Measurements from ENCODE around the gene NR5A1. TPM values are rescaled to one million over a fixed set of nuclear protein-coding genes. Genes with fewer than 3 reads are reported as not detected.

Gene NR5A1
- total RNA-seq, 1 donor from 2014 or later: under 0.01 TPM

DNA sequence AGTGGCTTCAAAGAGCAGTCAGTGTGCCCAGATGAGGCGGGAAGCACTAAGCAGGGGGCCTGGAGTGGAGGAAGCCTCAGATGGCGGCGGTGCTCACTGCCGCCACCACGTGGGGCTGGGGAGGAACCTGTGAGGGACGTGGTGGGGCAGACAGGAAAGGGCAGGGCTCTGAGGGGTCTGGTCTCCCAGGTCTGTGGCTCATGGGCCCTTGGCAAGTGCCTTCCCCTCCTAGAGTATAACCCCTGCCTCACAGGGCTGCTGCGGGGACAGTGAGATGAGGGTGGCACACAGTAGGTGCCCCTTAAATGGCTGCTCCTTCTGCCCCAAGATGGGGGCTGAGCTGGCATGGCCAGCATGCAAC is 26.6 kb downstream of the NR5A1 start:
- DNase-seq: no peak

DNA sequence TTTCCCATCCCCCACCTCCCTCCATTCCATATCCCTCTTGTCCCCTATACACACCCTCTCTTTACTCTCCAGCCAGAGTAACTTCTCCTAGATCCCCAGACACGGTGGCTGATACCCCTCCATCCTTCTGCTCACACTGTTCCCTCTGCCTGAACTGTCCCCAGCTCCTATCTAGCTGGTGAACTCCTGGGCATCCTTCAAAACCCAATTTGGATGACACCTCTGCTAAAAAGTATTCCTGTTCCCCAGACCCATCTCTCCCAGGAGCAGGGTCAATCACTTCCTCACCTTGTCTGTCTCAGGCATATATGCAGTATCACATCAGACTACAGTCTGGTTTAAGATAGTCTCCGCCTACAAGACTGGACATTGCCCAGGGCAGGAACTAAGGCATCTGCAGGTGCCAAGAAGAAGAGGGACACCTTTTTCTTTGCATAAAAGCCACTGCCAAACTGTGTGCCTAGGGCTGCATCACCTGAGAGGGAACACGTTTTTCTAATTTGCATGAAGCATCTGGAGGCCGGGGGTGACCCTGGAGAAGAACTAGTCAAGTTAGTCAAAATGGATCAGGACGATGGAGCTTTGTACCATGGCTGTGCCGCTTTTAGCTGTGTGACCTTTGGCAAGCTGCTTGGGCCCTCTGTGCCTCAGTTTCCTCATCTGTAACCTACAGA is 27.1 kb downstream of the NR5A1 start:
- DNase-seq: no peak

DNA sequence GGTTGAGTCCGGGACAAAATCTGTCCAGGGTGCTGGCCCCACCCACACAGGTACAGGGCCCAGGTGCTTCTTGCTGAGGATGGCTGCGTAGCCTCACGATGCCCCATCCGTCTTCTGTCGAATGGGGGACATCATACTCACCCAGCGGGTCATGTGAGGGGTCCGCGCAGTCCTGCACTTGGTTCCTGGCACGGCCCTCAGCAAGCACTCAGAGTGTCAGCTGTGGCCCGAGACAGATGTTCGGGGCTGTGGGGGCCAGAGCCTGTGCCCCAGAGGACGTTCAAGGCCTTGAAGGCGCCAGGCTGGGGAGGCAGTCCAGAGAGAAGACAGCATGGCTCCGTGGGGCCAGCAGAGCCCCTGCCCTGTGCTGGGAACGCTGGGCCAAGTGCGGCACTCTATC is 27.8 kb downstream of the NR5A1 start:
- DNase-seq: no peak

DNA sequence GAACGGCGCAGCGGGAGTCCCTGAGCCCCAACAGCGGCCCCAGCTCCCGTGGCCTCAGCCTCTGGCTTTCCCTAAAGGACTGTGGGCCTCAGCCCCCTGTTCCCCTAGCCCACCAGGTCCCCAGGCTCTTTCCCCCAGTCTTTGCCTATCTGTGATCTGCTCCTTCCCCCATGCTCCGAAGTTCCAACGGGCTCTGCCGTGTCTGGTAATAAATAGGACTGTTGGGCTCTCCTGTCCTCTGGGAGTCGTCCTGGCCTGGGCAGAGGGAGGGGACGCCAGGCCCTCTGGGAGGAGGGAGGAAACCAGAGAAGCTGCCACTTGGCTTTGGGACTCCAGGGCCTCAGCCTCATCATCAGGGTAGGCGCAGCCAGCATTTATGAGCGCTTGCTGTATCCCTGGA is 28.8 kb downstream of the NR5A1 start:
- no peak for DNase-seq

DNA sequence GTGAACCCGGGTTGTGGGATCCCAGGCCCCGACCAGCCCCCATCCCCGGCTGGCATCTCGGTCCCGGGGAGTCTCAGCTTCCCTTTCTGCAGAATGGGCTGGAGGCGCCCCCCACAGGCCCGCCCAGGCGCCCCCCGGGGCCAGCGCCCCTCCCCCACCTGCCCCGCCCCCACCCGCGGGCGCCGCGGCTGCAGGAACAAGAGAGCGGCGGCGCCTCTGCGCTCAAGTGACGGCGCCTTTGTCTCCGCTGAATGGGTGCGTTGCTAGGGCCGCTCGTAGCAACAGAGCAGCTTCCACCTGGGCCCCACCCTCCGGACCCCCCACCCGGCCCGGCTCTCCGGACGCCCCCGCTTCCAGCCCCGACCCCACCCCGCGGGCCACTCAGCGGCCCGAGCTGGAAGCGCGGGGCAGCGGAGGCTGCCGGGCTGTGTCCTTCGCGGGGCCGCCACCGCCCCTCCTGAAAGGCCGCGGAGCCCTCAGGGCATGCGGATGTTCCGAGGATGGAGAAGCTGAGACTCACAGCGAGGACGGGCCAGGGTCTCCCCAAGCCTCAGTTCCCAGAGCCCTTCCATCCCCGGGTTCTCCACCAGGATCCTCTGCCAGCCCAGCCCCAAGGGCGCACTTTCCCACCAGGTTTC is 29.4 kb downstream of the NR5A1 start:
- no peak for DNase-seq

DNA sequence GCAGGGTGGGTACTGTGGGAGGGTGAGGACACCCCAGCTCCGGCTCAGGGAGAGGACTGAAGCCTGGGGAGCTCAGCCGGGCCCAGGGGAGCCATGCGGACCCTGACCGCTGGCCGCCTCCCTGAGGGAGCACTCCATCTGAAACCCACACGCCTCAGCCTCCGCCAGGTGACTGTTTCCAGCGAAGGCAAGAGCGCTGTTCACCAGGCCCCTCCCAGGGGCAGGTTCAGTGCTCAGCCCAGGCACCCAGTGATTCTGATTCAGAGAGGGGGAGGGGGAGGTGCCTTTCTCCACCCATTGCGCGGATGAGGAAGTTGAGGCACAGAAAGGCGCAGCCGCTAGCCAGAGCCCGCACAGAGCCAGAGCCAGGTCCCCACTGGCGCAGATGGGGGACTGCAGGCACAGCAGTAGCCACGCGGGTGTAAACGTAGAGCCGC is 30.0 kb downstream of the NR5A1 start:
- no peak for DNase-seq

DNA sequence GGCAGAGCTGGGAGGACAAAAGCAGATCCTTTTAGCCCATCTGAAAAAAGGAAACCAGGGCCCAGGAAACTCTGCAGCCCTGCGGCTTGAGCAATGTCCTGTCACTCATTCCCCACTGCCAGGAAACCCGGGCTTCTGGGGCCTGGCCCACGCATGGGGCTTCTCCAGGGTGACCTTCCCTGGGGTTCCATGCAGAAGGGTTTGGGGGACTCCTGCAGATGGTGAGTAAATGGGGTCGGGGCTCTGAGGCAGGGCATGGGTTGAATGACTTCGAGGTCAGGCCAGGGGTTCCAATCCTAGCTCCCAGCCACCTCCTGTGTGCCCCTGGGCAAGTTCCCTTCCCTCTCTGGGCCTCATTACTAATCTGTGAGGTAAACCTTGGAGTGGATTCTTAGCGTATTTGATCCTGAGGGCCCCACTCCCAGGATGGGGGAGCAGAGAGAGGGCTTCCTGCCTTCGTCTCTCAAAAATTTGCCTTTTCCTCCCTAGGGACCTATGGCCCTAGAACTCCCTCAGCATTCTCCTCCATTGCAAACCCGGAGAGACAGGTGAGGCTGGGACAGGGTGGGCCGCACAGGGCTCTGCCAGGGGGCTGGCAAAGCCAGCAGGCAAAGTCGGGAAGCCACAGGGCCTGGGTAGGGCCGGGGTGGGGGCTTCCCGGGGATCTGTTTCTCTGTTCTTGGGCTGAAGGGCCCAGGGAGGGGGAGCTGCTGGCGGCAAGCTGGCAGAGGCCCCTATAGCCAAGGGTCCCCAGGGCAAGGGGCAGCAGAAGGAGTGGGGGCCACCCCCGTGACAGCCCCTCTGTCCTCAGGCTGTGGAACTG is 31.1 kb downstream of the NR5A1 start:
- no peak for DNase-seq

DNA sequence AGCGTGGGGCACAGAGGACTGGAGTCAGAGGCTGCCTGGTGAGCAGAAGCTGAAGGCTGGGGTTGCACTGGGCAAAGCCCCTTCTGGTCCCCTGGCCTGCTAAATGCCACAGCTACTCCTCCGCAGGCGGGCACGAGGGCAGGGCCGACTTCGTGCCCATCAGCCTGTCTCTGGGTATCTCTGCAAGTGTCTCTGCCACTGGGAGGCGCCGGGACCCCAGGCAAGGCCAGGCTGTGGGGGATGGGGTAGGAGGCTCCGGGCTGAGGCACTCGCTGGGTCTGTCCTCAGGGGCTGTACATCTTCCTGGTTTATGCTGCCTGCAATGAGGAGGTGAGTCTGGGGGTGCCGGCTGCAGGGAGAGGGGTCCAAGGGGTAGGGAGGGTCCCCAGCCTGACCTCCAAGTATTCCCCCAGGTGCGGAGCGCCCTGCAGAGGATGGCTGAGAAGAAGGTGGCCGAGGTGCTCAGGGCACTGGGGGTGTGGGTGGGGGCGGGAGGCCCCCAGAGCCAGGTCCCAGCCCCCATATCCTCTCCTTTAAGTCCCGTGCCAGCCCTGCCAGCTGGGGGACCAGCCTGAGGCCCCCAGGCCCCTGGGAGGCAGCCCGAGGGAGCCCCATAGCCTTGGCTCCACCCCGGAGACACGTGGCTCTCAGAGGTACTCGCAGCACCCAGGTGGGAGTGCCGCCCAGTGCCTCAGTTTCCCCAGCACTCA is 31.9 kb downstream of the NR5A1 start:
- DNase-seq: no peak

DNA sequence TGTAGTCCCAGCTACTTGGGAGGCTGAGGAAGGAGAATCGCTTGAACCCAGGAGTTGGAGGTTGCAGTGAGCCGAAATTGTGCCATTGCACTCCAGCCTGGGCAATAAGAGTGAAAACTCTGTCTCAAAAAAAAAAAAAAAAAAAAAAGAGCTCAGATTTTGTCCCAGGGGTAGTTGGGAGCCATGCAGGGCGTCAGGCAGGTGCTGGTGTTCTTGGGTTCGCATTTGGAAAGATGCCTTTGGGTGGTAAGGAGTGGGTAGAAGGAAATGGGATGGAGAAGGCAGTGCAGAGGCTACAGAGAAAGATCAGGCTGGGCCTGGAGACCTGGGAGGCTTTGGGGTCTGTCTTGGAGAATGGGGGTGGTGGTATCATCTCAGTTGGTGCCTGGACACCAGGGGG is 33.0 kb downstream of the NR5A1 start:
- DNase-seq: no peak

DNA sequence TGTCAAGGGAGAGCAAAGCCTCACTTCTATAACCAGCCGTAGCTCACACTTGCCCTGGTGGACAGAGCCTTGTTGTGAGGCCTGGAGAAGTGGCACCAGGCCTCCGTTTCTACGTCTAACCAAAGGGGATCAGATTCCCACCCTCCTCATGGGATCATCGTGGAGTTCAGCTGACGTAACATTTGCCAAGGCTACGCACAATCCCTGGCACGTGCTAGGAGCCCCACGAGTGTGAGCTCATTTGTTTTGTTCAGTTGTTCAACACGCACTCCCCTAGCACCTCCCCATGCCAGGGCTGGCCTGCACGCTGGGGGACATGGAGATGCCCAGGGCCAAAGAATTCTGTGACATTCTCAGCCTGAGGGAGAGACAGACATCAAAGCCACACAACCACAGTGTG is 33.9 kb downstream of the NR5A1 start:
- DNase-seq: no peak

DNA sequence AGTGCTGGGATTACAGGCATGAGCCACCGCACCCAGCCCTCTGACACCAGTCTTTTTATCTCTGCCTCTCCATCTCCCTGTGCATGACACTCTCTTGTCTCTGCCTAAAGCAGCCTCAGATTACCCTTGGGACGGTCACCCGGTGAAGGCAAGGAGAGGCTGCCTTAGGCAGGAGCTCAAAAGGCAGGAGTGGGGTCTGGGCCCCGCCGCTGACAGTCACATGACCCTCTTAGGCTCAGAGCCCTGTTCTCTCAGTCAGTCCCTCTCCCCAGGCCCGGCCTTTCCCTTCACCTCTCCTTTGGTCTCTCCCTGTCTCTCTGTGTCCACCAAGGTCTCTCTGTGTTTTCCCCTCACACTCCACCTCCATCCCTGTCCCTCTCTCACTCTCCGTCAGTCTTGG is 34.4 kb downstream of the NR5A1 start:
- DNase-seq: no peak

DNA sequence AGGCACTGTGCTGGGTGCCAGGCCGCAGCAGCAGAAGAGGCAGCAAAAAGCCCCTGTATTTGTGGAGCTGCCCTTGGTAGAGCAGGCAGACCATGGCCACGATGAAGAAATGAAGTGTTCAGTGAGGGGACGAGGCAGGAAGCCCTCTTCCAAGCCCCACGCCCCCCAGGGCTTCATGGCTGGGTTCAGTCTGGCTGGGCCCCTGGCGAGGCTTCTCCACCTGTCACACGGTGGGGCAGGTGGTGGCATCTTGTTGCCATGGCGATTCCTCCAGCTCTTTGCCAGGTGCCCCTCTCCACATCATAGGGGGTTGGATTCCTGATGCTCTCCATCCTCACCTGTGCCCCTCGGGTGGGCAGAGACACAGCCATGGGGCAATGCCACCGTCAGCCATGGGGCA is 35.4 kb downstream of the NR5A1 start:
- no peak for DNase-seq

DNA sequence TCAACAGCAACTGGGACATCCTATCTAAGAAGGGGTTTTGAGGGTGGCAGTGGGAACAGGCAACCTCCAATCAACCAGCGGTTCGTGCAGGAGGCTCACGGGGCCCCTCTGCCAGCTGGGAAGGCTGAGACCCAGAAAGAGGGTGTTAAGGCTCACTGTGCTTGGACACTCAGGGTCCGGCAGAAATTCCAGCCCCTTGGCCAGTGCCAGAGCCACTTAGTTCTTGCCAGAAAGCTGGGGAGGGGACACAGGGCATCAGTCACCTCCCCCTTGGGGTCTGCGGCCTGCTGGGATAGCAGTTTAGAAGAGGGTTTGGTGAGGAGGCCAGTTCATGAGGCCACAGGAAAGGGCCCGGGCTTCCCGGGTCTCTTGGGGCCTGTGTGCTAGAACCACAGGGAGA is 36.5 kb downstream of the NR5A1 start:
- no peak for DNase-seq

DNA sequence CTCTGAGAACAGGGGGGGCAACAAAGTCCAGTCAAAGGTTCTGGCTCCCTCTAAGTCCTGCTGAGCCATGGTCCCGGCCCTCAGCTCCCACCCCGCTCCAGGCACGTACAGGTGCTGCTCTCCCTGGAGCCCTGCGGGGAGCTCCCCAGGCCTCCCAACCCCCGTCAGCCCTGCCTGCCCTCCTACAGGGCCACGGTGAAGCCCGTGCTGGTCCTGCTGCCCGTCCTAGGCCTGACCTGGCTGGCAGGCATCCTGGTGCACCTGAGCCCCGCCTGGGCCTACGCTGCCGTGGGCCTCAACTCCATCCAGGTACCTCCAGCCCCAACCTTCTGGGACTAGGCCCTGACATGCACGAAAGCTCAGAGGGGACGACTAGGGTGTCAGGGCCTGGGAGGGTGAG is 36.9 kb downstream of the NR5A1 start:
- no peak for DNase-seq

DNA sequence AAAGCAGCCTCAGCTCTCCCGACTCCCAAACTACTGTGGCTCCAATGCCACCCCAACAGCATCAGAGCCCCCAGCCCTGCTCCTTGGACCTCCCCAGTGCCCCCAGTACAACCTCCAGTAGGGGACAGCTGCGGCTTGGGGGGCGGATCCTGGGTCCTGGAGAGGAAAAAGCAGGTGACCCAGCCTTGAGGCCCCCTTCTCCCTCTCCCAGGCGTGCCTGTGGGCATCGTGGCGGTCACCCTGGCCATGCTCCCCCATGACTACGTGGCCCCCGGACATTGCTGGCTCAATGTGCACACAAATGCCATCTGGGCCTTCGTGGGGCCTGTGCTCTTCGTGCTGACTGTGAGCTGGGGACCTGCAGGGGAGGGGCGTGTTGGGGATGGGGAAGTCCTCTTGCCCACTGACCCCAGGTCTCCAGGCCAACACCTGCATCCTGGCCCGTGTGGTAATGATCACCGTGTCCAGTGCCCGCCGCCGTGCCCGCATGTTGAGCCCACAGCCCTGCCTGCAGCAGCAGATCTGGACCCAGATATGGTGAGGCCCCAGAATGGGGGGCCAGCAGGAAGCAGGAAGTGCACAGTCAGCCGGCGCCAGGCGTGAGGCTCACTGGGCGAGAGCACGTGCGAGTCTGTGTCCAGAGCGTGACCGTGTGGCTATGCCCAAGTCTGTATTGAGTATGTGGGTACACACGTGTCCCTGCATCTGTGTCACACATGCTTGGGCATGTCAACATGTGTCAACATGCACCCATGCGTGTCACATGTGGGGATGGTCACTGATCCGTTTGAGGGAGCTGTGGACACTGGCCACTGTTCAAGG is 38.0 kb downstream of the NR5A1 start:
- DNase-seq: no peak

DNA sequence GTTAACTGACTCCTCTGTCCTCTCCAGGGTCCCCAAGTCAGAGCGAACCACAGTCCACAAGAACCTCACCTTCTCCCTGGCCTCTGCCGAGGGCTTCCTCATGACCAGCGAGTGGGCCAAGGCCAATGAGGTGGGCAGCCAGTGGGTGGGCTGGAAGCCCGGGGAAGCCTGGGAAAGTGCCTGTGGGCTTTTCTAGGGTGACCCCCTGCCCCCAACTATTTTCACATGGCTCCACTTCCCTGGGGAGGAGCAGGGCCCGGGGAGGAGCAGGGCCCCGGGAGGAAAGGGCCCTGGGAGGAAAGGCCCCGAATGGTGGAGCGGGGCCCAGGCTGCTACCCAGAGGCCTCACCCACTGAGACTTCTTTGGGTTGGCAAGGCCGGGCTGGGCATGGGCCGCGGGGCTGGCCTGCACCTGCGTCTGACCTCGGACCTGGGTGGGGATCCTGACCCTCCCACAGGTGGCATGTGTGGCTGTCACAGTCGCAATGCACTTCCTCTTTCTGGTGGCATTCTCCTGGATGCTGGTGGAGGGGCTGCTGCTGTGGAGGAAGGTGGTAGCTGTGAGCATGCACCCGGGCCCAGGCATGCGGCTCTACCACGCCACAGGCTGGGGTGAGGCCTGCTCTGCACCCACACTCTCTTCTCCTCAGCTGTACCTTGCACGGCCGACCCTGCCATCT is 39.0 kb downstream of the NR5A1 start:
- DNase-seq: no peak

DNA sequence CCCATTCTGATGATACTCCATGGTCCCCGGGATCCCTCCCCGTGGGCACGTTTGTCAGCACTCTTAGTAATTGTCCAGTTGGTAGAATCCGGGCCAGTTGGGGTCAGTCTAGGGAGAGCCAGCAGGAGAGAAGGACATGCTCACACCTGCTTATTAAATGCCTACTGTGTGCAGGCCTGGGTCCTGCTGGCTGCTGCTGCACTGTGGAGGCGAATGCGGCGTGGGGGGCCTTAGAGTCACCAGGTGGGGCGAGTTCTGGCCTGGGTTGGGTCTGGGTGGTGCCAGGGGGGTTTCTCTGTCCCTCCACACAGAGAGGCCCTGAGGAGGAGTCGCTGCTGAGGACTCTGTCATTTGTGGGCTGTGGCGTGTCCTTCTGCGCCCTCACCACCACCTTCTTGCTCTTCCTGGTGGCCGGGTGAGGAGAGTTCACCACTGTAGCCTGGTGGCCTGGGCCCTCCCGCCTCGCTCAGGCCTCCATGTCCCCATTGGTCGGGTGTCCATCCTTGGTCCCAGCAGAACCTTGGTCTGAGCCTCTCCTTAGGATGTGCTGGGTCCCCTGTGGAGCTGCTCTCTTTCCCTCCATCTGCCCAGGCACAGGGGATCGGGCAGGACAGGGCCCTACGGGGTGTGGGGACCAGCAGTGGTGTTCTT is 39.7 kb downstream of the NR5A1 start:
- DNase-seq: no peak

DNA sequence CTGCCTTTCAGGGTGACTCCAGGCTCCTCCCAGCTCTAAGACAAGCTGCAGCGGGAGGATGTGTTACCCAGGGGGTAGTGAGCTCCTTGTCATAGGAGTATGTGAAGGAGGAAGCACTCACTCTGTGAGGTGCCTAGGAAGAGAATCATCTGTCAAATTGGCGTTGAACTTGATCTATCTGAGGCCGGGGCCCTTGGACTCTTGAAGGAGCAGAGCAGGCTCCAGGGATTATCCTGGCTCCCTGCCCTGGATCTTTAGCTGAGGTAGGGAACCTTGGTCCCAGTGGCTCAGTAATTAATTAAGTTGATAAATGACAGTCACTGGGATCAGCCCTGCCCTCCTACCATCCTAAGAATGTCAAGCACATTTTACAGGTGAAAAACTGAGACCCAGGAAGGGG is 41.5 kb downstream of the NR5A1 start:
- no peak for DNase-seq

DNA sequence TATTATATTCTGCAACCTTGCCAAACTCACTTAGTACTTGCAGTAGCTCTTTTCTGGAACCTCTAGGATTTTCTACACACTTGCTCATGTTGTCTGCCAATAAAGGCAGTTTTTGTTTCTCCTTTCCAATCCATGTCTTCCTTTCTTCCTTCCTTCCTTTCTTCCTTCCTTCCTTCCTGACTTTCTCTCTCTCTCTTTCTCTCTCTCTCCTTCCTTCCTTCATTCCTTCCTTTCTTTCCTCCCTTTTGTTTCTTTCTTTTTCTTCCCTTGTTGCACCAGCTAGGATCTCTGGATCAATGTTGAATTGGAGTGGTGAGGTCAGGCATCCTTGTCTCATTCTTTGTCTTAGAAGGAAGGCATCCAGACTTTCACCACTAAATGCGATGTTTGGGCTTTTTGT is 44.5 kb downstream of the NR5A1 start:
- DNase-seq: no peak

DNA sequence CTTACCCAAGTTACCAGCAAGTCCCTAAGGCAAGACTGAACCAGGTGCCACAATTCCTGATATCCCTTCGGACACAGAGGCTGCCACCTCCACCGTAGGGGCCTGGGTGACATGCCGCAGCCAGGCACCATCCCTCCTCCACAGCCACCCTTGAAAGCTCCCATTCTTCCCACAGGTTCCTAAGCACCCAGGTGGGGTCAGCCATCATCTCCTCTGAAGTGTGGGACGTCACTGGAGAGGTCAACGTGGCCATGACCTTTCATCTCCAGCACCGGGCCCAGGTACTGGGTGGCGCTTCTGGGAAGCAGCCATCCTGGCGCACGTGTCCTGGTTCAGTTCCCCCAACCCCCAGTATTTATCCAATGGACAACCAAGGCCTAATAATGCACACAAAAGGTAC is 48.8 kb downstream of the NR5A1 start:
- DNase-seq: no peak

DNA sequence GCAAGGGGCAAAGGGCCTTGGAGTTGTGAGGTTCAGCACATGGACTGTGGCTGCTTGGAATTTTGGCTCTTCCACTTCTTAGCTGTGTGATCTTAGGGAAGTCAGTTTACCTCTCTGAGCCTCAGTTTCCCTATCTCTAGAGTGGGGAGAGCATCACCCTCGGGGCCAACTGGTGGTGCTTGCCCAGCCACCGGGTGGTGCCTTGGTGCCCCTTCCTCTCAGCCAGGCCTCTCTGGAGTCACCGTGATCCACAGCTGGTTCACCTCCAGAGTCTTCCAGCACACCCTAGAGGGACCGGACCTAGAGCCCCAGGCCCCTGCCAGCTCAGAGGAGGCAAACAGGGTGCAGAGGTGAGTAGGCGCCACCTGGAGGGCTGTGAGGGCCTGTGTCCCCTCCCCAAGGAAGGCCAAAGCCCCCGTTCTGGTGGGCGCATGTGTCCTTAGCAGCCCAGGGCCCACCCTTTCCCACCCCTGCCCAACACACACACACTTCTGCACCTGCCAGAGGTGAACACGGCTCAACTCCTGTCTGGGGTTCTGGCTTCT is 49.2 kb downstream of the NR5A1 start:
- no peak for DNase-seq
